Fibroblast of skin of left biceps (primary cell): ENCODE results near the gene KCNJ3.

Source experiments
- DNase-seq, 2 experiments: peaks; one replicate each; pipeline ENCODE4 v3.0.0-alpha.2; 2013; ENCODE audit warnings: low read depth in 2 of 2

KCNJ3 gene

DNA sequence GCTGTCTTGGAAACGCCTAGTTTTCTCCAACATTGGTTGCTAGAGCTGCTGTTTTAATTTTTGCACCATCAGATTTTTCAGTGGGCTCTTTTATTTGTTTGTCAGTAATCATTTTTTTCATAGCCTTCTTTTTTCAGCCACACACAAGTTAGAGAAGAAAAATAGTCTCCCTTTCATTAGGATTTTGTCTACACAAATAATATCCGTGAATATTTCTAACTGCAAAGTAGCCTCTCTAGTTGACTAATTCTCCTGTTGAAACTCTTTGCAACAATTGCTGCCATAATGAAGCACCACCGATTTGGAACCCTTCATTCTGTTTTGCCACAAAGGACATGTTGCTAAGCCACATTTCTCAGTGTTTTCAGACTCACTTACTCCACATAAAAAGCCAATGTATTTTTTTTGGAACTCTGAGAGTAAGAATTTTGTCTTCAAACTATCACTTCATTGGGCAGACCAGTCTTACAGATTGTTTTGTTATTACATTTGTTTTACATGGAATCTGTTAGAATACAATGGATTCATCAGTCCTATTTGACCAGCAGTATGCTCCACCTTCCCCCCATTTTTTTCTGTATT, 9.6 kb downstream of the KCNJ3 start:
- DNase-seq, result no peak

DNA sequence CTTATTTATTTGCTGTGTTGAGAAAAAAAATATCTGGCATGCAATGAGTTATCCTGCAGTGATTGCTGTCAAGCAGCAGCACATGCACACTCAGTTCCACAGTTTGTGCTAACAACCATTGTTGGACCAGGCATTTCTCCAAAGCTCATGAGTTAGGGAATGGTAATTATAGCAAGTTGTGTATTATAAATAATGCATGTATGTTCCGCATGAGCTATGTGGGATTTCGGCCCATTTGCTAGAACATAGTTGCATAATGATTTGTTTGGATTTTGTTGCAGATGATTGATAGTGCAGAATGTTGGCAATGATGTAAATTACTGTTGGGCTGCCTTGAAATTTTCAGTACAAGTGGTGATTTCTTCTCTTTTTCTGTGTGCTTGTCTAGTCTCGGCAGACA, 10.7 kb downstream of the KCNJ3 start:
- no peak for DNase-seq

DNA sequence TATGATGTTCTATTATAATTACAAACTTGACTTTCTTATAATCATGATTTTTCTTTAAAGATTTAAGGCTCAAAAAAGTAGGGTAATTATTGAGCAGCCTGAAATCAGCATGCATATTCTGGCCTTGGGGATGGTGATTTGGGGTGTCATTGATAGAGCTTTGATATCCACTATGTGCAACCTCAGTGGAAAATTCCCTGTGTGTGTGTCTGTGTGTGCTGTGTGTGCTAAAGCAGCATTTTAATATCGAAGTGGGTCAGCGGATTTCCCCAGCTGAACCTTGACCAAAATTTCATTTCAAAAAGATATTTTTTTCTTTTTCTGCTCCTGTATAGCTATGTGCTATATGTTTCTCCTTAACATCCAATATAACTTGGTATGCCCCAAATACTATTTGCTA, 11.6 kb downstream of the KCNJ3 start:
- DNase-seq, result no peak

DNA sequence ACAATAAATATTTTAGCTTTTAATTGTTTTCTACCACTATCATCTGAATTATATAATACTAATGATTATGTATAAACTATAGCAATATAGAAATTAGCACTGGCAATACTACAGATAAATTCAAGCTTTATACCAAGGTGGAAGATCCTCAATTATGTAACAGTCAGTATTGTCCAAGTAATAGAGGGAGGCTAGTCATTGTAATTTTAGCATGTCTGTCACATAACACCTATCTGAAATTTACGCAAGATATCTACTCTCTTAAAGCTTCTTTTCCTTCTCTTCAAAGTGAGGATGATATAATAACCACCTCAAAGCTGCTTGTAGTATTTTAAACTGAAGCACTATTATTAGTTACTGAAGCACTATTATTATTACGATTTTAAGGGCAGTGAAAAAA, 12.2 kb downstream of the KCNJ3 start:
- no peak for DNase-seq

DNA sequence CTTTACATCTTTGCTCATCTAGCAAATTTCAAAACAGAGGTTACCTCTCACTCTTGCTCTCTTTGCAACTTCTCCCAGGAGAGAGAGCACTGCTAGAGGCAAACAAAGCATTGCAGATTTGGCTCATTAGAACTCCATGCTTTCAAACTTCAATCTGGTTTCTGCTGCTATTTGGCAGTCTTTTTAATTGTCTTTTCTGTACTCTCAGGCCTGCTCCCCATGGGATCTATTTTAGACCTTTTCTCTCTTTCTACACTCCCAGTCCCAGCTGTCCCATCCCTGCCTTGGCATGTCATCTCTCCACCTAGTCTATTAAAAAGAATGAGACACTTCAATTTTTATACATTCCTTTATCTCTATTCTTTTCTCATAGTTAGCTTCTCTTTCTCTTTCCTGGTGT, 15.2 kb downstream of the KCNJ3 start:
- no peak for DNase-seq

DNA sequence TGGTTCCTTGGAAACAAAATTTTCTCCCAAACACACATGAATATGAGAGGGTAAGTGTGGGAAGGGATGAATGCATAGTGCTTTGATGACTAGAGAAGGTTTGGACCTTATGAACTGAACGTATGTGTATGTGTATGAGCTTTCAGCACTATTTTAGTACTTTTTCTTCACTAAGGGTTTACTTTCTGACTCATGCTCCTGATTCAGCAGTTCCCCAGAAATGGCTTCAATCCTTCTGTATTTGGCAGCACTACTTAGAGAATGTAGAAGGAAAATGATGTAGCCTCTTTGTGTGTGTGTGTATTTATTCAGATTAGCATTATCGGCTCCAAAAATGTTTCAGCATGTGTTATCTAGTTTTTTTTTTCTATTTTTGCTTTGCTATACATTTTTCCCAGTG, 22.2 kb downstream of the KCNJ3 start:
- peak in 1 of 2 experiments; percentile 3 for DNase-seq

DNA sequence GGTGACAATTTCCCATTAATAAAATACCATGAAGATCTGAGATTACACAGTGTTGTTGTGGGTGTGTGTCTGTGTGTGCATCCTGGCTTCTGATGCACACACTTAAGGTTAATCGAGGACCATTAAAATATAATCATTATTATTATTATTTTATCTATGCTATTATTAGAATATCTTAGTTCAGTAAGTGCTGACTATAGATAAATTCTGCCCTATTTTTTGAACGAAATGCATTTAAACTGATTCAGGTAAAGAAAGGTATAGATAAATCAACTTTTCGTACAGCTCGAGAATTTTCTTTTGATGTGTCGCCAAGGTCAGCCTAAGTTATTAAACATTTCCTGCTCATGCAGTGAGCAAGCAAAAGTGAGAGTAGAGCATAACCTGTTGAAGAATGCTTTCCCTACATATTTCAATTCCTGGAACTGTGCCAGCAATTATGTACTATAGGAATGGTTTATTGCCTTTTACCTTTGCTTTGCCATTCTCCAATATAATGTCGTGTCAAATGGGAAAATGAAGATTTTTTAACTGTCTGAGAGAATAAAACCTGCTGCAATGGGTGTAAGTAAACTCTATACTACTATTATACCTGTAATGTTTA, 25.8 kb downstream of the KCNJ3 start:
- no peak for DNase-seq

DNA sequence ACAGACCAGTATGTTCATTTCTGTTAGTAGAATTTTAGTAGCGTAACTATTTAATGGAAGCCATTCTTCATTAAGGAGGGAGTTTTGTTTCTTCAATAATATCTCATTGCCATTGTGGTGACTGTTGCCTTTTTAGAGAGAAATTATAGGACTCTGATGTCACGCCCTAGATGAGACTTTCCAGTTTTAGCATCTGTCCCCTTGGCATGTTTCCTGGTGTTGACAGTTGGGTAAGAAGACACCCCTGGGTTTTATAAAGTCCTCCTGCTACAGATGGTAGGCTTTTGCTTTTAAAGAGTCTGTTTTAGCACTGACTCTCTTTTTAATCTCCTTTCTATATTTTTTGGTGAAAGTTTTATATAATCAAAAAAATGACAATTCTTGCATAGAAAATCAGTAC, 41.9 kb downstream of the KCNJ3 start:
- no peak for DNase-seq

DNA sequence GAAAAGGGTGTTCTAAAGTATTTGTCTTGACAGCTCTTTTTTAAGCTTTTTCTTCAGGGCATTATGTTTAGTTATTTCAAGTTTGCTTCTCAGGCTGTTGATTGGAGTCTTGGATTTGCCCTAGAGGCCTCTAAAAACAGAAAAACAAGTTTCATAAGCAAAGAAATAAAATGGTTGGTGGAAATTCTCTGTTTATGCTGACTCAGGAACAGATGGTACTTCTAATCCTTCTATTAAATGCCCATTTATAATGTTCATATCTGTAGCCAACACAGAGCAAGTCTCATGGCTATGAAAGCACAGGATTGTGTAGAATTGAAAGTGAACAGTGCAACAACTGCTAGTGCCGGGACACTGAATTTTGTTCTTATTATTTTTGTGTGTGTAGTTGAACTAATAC, 60.4 kb downstream of the KCNJ3 start:
- DNase-seq, result no peak

DNA sequence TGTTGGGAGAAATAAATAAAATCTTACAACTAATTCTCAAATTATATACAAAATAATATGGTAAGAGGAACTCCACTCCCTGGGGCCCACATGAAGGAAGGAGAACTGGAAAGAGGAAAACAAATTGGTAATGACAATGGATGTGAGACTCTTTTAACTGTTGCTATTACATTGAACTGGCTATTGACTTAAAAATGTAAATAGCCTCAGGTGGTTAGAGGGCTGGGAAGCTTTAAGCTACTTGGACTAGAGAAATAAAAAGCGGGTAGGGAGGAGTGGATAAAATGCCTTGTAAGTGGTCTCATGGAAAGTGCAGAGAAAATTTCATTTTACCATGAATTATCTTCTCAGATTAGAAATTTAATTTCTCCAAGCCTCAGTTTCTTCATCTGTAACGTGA, 64.1 kb downstream of the KCNJ3 start:
- DNase-seq, result no peak

DNA sequence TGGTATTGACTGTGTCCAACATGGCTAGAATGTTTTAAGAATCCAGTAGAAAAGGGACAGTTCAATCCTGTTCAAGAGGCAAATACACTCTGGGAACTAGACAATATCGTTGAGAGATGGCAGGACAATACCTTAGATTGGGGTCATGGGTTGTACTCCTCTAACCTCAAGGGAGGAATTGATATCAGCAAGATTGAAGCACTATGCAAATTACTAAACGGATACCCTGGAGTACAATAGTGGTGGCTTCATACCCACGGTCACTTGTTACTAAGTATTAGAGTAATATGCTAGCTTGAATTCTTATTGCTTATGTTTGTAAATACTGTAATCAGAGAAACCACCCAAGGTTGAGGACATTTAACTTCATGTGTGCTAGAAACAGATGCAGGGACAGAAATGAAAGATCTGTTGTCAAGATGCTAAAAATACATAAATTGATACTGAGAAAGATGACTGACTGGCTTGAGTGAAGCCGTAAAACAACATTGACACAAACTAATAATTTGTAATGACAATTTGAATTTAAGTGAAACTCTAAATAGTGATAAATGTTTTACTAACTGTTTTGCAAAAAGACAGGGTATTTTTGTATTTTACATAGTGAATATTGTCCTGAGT, 73.3 kb downstream of the KCNJ3 start:
- DNase-seq, result no peak

DNA sequence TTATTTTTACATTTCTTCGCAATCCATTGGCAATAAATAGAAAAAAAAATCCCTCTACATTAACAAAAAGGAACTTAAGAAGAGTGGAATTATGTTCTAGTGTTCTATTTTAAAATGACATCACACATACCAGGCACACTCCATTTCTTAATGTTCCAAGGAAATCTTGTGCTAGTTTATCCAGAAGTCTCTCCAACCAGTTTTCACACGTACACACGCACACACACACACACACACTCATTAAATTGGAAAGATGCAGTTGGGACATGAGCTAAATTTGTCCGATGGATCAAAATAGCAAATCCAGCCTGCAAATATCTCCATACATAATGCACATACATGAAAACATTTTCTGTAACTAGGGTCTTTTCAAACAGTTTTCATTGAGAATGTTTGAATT, 78.3 kb downstream of the KCNJ3 start:
- DNase-seq, result no peak

DNA sequence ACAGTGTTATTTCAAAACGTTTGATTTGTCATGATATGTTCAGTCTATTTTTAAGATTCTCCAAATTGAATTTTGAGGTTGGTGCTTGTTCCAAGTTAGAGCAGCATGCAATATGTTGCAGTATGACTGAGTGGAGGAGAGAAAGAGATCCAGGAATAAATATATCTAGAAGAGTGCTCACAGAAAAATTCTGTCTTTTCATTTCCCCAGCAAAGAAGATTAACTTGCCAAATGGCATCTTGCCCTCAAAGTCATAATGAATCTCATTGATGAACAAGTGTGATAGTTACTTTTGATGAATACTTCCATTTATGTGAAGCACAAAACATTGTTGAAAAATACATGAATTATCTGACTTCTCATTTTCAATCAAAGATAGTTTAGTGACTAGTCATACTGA, 95.9 kb downstream of the KCNJ3 start:
- no peak for DNase-seq

DNA sequence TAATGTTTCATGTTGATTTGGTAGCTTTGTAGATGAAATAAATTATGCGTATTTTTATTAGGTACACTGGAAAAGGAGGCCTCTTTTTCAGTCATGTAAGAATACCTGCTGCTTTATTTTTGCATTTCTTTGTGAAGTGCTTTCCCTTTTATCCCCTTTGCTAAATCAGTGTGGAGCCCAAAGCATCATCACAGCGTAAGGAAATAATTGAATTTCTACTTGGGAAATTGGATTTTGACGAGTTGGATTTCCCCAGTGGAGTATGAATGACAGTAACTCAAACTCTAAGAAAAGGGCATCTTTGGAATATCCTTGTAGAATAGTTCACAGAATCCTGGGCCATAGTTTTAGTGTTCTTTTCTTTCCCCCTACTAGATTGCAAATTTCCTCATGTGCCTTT, 97.2 kb downstream of the KCNJ3 start:
- DNase-seq, result no peak

DNA sequence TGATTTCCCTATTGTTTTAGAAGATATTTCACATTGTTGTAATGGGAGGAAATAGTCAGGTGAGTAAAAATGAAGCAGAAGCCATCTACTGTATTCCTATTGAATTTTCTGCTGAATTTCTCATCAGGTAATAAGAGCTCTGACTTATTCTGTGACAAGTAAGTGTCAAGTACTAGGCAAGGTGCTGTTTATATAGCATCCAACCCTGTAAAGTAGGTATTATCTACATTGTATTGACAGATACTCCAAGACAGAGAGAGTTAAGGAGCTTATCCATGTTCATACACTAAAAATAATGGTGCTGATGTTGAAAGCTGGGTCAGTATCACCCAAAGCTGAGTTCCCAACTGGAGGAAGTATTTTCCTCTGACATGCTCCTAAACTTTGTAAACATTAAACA, 106.0 kb downstream of the KCNJ3 start:
- DNase-seq, result no peak

DNA sequence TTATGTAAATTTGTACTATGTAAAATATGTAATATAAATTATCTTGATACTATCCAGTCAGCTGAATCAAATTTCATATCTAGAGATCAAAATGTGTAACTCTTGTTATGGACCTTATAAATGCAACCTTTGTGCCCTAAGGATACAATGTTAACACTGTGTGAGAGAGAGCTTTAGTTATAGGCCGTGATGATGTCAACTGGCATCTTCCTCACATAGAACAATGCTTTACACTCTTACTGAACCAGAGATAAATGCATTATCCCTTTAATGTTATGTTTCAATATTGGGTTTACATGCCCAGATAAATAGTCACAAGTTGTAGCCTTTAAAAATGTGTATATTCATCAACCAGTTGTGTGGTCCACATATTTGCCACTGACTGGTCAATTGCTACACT, 115.1 kb downstream of the KCNJ3 start:
- DNase-seq, result no peak

DNA sequence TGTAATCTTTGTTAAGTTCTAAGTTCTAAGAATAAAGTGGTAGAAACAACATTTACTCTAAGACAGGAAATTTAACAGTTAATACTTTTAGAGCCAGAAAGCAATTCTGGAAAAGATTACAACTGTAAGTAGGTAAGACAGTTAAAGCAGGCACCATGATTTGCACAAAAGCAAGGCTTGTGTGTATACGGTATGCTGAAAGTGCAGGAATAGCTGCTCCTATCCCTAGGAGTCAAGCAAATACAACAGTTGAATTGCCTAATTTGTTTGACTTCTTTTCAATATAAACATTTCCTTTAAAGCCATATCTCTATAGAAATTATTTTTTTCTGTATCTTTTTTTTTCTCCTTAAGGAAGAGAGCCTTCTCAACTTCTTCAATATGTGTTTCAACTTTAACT, 116.4 kb downstream of the KCNJ3 start:
- no peak for DNase-seq

DNA sequence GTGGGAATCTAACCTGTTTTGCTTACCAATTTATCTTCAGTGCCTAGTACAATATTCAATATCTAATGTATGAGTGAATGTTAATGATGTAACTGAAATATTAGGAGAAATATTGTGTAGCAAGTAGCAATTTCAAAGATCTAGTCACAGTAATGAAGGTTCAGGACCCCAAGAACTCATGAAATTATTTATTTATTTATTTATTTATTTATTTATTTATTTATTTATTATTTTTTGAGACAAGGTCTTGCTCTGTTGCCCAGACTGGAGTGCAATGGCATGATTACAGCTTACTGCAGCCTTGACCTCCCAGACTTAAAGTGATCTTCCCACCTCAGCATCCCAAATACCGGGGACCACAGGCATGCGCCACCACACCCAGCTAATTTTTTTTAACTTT, 126.9 kb downstream of the KCNJ3 start:
- no peak for DNase-seq

DNA sequence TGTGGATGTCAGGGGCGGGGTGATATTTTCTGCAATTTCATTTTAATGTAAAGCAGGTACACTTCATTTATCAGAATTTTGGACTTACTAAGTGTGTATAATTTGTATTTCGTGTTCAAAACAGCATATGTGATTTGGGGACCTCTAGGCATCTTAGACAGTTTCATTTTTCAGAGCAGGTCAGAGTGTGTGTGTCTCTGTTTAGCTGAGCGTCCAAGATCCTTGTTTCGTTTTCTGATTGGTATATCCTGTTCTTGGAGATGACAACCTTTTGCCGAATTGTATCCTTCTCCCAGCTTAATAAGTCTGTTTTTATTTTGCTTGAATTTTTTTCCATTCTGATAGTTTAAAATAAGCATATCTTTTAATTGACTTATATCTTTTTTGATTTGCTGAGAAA, 128.3 kb downstream of the KCNJ3 start:
- no peak for DNase-seq

DNA sequence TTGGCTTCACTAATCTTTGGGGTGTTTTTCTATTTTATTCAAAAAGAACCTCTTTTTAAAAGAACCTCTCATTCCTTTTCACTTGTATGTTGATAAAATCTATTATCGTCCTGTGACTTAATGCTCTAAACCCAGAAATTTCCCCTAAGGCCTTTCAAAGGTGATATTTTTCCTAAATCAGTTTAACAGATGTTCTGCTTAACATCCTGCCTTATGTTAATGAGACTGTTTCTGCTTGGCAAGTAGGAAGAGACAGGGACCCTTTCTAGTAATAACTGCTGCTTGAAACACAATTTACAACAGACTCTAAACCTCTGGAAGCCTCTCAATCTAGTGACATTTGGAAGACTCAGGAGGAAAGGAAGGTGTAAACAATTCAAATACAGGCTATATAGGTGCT, 128.8 kb downstream of the KCNJ3 start:
- no peak for DNase-seq

DNA sequence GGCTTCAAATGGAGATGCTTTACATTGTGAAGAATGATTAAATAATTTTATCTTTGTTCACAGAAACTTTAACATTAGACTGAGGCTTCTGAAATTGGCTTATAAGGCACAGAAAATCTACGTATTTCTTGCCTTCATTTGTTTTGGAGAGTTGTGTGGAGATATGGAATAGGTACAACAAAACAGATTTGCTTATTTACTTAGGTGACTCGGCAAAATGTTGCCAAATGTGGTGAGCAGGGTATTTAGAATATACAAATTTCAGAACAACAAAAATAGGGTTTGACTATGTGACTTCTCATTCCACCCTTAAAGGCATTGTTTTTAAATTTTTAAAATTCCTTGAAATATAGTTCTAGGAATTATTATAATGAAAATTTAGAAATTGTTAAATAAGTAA, 134.2 kb downstream of the KCNJ3 start:
- no peak for DNase-seq

DNA sequence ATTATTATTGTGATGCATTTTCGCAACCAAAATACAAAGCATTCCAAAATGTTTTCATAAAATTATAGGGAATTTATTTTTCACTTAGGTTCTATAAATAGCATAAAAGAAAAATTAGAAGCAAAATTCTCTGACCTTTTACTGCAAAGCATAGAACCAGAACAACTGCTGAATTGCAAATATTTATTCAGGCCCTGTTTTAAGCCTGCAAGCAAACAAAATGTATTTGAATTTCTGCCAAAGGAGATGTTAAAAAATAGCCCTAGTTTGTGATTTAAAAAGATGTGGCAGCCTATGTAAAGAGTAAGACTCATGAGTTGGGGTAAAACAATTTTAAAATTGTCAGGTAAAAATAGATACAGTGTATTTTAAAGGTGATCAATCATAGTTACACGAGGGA, 138.1 kb downstream of the KCNJ3 start:
- no peak for DNase-seq

DNA sequence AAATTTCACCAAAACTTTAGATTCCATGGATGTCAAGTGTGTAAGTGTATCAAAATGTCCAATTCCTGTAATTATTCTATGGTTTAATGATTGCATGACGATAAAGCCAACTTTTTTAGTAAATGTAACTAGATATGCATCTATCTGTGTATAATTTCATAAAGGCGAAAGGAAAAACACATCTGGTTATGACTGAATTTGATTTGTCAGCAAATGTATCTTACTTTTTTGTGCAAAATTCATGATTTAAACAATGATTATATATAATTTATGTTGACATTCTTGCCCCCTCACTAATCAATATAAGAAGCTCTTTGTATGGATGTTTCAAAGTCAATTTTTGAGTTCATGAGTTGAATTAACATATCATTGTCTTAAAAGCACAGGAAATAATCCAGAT, 138.5 kb downstream of the KCNJ3 start:
- DNase-seq, result no peak

DNA sequence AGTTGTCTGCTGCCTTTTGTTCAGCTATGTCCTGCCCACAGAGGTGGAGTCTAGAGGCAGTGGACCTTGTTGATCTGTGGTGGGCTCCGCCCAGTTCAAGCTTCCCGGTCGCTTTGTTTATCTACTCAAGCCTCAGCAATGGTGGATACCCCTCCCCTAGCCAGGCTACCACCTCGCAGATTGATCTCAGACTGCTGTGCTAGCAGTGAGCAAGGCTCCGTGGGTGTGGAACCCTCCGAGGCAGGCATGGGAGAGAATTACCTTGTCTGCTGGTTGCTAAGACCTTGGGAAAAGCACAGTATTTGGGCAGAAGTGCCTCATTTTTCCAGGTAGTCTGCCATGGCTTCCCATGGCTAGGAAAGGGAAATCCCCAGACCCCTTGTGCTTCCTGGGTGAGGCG, 146.0 kb downstream of the KCNJ3 start:
- no peak for DNase-seq
